Myocyte (in vitro differentiated cells): ENCODE data around the gene HIGD1C. TPM values are rescaled to one million over a fixed set of nuclear protein-coding genes. Genes with fewer than 3 reads are reported as not detected.
A peak's percentile ranks its signal among the peaks of the same experiment; 100 is the strongest.
"Not testable (repeated sequence)": the region's sequence is repeated elsewhere in the genome, so short reads cannot be mapped to it uniquely, and the experiment has no call there.

Experiments
- DNase-seq: peaks from one replicate; pipeline ENCODE4 v3.0.0-alpha.2; 2012; ENCODE audit warnings: low read depth
- polyA plus RNA-seq: library from polyadenylated mRNA; unstranded; fragments of >200 nt; gene quantifications from one replicate; pipeline ENCODE4 v1.2.1, GENCODE V29; 2012; ENCODE audit warnings: missing spikeins
- total RNA-seq: library from RNA; depleted of rRNA; stranded (reverse); fragments of >200 nt; gene quantifications from 2 replicates; pipeline ENCODE4 v1.2.3, GENCODE V29; 2014

The HIGD1C gene
- total RNA-seq, result not detected in 2 replicates
- polyA plus RNA-seq, result not detected

DNA sequence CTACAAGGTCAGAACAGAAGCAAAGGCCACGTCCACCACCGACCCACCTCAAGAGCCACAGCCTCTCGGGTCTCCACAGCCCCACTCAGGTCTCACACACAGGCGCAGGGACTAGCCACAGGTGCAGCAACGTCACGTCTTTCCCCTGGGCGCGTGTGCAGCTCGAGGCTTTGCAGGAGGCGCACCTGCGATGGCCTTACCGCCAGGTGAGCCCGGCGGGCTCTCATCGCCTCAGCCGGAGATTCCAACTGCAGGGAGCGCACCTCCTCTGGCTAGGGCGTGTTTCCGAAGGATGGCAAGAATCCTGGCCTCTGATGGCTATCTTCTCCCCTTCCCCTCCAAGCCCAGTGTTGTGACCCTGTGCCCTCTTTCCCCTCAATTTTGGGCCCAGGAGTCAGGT is at the start of gene HIGD1C:
TSS of gene HIGD1C (plus strand) at position 35 of the 400 bp plus-strand sequence. CDS start 1,455 bp downstream, outside the sequence.
- DNase-seq, result no peak

GRCh38 chr12:50908479-50908878 is 43.9 kb upstream of the HIGD1C start:
- not testable (repeated sequence) for DNase-seq

DNA sequence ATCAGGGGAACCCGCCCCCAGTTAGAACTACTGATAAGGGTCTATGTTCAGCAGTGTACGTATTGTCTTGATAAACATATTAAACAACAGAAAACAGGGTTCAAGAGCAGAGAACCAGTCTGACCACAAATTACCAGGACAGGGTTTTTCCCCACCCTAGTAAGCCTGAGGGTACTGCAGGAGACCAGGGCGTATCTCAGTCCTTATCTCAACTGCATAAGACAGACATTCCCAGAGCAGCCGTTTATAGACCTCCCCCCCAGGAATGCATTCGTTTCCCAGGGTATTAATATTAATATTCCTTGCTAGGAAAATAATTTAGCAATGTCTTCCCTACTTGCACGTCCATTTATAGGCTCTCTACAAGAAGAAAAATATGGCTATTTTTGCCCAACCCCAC is 40.0 kb upstream of the HIGD1C start:
- not testable (repeated sequence) for DNase-seq

DNA sequence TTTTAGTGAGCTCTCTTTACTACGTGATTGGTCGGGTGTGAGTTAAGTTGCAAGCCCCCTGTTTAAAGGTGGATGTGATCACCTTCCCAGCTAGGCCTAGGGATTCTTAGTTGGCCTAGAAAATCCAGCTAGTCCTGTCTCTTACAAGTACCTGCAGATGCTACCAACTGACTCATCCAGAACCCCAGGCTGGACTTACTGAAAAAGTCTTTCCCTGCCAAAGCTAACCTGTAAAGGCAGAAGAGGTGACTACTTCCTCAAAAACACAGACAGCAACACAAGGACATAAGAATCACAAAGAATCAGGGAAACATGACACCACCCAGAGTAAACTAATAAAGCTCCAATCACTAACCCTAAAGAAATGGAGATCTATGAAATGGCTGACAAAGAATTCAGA is 39.1 kb upstream of the HIGD1C start:
- DNase-seq, result no peak

DNA sequence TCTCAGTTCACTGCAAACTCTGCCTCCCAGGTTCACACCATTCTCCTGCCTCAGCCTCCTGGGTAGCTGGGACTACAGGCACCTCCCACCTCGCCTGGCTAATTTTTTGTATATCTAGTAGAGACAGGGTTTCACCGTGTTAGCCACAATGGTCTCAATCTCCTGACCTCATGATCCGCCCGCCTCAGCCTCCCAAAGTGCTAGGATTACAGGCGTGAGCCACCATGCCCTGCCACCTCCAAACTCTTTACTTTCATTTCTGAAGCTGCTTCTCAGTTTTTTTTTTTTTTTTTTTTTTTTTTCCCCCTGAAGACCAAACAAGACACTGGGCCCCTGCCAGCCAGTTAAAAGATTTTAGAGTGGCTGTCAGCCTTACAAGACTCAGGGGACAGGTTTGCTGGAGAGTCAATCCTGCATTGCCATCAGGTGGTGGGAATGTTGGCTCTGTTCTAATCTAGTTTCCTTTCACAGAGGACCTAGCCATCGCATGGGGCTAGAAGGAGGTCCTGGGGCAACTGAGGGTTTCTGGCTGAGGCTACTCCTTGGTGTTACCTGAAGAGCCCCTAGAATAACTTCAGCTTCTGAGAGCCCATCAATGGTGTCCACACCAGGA is 37.4 kb upstream of the HIGD1C start:
- no peak for DNase-seq

DNA sequence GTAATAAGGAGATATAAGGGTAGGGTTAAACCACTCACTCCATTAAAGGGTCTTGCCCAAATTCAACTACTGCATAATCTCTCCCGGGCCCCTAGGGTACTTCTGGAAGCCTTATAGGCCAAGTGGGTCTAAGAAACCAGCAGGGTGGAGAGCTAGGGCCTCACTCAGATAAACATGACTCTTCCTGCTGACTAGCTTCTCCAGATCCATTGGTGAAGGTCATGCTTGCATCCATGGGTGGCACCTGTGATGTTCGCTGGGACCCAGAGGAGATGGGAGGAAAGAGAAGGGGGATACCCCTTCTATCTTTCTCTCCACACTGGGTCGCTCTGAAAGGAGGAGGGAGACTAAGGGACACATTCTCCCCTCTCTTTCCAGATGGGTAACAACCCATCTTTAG is 36.1 kb upstream of the HIGD1C start:
- no peak for DNase-seq

DNA sequence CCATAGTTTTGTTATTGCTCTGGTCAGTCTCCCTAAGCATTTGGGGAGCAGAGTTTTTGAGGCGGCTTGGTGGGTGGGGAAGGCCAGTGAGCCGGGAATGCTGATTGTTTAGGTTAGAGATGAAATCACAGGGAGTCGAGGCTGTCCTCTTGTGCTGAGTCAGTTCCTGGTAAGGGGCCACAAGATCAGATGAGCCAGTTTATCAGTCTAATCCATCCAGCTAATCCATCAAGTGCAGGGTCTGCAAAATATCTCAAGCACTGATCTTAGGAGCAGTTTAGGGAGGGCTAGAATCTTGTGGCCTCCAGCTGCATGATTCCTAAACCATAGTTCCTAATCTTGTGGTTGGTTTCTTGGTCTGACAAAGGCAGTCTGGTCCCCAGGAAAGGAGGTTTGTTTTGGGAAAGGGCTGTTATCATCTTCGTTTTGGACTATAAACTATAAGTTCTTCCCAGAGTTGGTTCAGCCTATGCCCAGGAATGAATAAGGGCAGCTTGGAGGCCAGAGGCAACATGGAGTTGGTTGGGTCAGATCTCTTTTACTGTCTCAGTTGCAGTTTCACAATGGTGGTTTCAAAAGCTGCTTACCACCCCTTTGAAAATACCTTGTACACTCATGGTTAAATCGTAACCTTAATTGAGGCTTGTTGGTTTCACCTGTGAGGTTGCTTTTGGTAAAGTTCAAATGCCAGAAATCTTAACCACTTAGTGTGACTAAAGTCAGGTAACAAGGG is 33.6 kb upstream of the HIGD1C start:
- no peak for DNase-seq

DNA sequence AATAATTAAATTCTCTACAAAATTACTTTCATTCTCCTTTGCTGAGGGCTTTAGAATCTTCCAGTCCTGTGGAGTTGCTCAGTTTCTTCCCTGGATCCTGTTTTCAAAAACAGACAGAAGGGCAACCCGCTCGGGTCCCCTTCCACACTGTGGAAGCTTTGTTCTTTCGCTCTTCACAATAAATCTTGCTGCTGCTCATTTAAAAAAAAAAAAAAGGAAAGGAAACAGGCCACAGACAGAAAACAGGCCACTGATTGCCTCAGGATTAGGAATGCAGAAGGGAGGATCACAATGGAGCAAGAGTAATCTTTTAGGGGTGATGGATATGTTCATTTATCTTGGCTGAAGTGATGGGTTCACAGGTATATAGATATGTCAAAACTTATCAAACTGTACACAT is 29.5 kb upstream of the HIGD1C start:
- peak; percentile 27 for DNase-seq

GRCh38 chr12:50923361-50924130 is 28.8 kb upstream of the HIGD1C start:
- peak; percentile 22 for DNase-seq

- no peak for DNase-seq
These were observed 28.3 kb upstream of the HIGD1C start for GRCh38 chr12:50924131-50924438.

DNA sequence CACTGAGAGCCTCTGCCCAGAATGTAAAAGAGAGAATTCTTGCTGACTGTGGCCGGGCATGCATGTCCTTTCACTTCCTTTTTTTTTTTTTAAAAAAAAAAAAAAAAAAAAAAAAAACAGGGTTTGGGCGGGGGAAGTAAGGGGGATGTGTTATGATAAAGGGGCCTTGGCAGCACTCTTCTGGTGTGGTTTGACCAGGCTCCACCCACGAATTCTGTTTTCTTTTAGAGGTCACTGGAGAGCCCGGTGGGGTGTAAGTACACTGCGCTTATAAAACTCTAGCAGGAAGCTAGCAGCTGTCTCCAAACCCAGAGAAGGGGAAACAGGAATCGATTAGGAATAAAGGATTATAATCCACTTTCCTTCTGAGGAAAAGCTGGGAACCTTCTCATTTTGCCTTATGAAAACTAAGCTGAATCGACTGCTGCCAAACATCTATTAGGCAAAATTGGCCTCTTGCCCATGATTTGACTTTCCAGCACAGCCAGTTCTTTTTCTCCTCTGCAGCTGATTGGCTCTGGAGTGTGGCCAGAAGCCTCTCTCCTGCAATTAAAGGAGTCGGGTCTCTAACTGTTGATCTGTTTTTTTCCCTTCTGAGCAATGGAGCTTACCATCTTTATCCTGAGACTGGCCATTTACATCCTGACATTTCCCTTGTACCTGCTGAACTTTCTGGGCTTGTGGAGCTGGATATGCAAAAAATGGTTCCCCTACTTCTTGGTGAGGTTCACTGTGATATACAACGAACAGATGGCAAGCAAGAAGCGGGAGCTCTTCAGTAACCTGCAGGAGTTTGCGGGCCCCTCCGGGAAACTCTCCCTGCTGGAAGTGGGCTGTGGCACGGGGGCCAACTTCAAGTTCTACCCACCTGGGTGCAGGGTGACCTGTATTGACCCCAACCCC is 27.7 kb upstream of the HIGD1C start:
- DNase-seq, result peak; percentile 89

DNA sequence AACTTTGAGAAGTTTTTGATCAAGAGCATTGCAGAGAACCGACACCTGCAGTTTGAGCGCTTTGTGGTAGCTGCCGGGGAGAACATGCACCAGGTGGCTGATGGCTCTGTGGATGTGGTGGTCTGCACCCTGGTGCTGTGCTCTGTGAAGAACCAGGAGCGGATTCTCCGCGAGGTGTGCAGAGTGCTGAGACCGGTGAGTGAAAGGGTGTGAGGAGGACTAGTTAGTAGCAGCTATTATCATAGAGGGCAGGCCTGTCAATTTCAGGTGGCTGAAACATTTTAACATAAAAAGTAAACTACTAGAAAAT is 27.0 kb upstream of the HIGD1C start:
- DNase-seq, result no peak

DNA sequence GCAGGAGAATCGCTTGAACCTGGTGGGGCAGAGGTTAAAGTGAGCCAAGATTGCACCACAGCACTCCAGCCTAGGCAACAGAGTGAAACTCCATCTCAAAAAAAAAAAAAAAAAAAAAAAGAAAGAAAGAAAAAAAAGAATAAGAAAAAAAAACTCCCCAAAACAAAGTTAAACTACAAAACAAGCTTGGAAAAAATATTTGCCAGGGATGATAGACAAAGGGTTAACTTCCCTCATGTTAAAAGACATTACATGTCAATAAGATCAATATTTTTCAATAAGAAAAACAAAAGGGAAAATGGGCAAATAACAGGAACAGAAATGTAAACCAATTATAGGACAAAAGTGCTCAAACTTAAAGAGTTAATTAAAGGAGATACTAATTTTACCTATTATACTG is 26.4 kb upstream of the HIGD1C start:
- no peak for DNase-seq

- DNase-seq, result no peak
These were observed 25.9 kb upstream of the HIGD1C start for GRCh38 chr12:50926415-50926814.

DNA sequence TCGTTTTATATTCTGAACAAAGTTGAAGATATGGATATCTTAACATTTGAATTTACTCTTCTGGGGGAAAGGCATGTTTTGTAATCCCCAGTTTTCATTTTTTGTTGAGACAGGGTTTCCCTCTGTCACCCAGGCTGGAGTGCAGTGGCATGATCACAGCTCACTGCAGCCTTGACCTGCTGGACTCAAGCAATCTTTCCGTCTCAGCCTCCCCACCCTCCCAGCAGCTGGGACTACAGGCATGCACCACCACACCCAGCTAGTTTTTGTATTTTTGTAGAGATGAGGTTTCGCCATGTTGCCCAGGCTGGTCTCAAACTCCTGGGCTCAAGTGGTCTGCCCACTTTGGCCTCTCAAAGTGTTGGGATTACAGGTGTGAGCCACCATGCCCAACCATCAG is 25.4 kb upstream of the HIGD1C start:
- not testable (repeated sequence) for DNase-seq

DNA sequence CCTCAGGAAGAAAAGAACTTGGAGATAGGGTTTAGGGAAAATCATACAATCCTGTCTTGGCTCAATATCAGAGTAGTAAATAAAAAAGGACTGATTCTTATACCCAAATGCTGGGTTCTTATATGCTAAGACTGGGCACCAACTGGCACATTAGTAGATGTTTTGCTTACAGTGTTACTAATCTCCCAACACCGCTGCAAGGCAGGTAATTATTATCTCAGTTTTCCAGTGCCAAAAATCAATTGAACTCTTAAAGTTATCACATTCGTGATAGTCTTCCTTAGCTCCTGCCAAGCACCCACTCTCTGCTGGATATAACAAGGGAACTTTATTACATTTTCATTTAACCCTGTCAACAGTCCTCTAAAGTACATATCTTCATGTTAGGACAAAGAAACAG is 25.0 kb upstream of the HIGD1C start:
- no peak for DNase-seq

GRCh38 chr12:50927766-50928224 is 24.5 kb upstream of the HIGD1C start:
- no peak for DNase-seq

- no peak for DNase-seq
These were observed 24.0 kb upstream of the HIGD1C start for GRCh38 chr12:50928392-50928791.

DNA sequence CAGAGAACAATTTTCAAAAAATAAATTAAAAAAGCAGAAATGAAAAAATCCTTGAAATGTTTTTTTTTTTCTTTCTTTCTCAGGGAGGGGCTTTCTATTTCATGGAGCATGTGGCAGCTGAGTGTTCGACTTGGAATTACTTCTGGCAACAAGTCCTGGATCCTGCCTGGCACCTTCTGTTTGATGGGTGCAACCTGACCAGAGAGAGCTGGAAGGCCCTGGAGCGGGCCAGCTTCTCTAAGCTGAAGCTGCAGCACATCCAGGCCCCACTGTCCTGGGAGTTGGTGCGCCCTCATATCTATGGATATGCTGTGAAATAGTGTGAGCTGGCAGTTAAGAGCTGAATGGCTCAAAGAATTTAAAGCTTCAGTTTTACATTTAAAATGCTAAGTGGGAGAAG is 22.5 kb upstream of the HIGD1C start:
- DNase-seq, result no peak

DNA sequence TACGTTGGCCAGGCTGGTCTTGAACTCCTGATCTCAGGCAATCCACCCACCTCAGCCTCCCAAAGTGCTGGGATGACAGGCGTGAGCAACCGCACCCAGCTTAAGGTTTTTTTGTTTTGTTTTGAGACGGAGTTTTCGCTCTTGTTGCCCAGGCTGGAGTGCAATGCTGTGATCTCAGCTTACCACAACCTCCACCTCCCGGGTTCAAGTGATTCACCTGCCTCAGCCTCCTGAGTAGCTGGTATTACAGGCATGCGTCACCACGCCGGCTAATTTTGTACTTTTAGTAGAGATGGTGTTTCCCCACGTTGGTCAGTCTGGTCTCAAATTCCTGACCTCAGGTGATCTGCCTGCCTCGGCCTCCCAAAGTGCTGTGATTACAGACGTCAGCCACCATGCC is 21.9 kb upstream of the HIGD1C start:
- DNase-seq, result not testable (repeated sequence)

- no peak for DNase-seq
These were observed 19.5 kb upstream of the HIGD1C start for GRCh38 chr12:50932787-50933280.
